A549 (cell line): ENCODE measurements around the gene TAF8.

Experiments used
- CTCF ChIP-seq: fragments of >200 bp; sonication (Bioruptor Twin); formaldehyde crosslinking; IDR thresholded peaks from 3 replicates; pipeline ENCODE4 v1.5.1; 2016
- MAZ ChIP-seq: fragments of 150-350 bp; IDR thresholded peaks from 2 replicates; pipeline ENCODE4 v1.6.1; 2014; ENCODE audit warnings: antibody characterized with exemption, low read depth, low read length, borderline replicate concordance

DNA sequence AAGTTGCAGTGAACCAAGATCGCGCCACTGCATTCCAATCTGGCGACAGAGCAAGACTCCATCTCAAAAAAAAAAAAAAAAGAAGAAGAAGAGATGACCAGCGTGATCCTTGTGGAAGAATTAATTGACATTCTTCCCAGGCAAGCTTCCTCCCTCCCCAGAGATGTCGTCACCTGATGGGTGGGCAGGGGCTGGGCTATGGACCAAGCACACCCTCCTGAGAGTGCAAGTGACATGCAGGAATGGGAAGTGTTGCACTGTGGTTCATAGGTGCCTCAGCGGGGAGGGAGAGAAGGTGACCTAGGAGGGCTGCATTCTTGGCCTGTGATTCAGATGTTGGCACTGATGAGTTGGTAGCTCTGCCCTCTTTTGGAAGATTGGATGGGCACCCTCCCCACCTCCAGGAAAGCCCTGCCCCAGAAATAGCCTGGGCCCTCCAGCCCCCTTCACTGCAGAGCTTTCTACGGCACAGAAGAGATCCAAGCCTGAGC, 37.8 kb downstream of the TAF8 start:
- no peak for TF ChIP-seq CTCF
- no peak for TF ChIP-seq MAZ
